IPS DF 6.9 (cell line): ENCODE results near the gene TMEM59.
"Not testable (repeated sequence)": the region's sequence is repeated elsewhere in the genome, so short reads cannot be mapped to it uniquely, and the experiment has no call there.

Experiments used
- DNase-seq: peaks from one replicate; pipeline ENCODE4 v3.0.0-alpha.2; 2013; ENCODE audit warnings: low read depth, low spot score
- H3K27ac ChIP-seq: one replicate; pipeline ENCODE4 v1.5.1; 2013; ENCODE audit warnings: low read length, control low read depth
- H3K27me3 ChIP-seq: 2 replicates; pipeline ENCODE4 v1.6.1; 2013; ENCODE audit warnings: mild to moderate bottlenecking, low read length; ENCODE audit not compliant: control insufficient read depth, insufficient read depth
- H3K36me3 ChIP-seq: 2 replicates; pipeline ENCODE4 v1.6.1; 2013; ENCODE audit warnings: low read length; ENCODE audit not compliant: control insufficient read depth, insufficient read depth
- H3K4me1 ChIP-seq: 2 replicates; pipeline ENCODE4 v1.6.1; 2013; ENCODE audit warnings: low read length; ENCODE audit not compliant: control insufficient read depth, insufficient read depth
- H3K4me3 ChIP-seq: 2 replicates; pipeline ENCODE4 v1.5.1; 2013; ENCODE audit warnings: mild to moderate bottlenecking, low read length
- H3K9me3 ChIP-seq: 2 replicates; pipeline ENCODE4 v1.6.1; 2013; ENCODE audit warnings: low read length, inconsistent platforms; ENCODE audit not compliant: control insufficient read depth, insufficient read depth
- WGBS: extraction: QIAGEN DNeasy Blood & Tissue Kit; methylation state at CpG from one replicate; pipeline ENCODE4 v1.1.7; 2013; ENCODE audit warnings: mixed read lengths, missing lambda C conversion rate; ENCODE audit not compliant: insufficient read length, insufficient coverage; 5-methylcytosine and 5-hydroxymethylcytosine counted together

TMEM59 gene

DNA sequence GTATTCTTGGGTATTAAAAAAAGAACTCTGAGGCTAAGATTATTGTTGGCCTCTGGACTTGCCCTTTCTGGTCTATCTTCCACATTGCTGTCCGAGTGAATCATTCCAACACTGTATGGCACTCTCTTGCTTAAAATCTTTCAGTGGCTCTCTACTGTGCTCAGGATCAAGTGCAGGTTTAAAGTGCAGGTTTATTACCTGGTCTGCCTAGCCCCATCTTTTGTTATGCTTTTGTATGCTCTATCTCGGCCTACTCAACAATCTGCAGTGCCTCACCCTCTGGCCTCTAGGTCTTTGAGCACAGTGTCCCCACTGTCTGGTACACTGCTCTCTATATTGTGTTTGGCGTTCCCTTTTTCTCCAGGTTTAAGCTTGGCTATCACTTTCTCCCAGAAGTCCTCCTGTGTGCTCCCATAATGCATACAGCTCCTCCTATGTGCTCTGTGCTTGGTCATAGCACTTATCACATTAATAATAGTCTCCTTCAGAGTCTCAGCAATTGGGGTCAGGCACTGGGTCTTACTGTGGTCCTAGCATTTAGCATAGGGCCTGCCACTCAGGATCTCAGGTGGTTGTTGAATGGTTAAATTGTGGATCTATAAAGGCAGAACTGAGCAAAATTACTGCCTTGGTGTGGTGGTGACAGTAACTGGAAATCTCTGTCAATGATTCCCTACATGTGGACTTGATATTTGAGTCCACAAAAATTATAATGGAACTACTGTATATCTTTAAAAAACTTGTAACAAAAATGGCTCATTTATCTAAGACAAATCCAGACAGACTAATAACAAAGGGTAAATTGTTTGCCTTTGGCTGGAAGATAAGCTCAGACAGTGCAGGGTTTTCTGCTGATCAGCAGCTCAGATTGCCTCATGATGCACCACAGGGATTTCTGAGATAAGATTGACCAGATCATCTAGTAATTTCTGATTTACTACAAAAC is 24.4 kb downstream of the TMEM59 start:
- Histone ChIP-seq H3K9me3 (no peaks in the 10 kb centered on the region), H3K4me3 (no peak overlapping the region), H3K27ac (no peak overlapping the region), H3K4me1 (no peaks in the 10 kb centered on the region), H3K27me3 (no peaks in the 10 kb centered on the region), H3K36me3 (no peaks in the 10 kb centered on the region)
- no CpG with 5 or more reads among the region's 3 CpGs for WGBS
- DNase-seq: no peak

DNA sequence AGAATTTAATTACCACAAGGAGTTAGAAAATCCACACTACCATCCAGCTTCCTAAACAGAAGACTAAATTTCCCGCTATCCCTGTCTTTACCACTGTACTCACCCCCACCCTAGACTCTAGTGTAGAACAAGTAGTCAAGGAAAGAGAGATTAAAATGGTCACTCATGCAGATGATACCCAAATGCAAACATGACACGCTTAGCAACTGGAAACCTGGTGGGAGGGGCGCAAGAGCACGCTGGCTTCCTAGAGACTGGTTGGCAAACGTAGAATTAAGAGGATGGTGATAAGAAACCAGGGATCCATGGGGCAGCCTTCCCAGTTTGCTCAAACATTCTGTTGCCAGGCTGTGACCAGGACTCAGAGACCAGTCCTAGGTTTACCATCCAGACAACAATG is 25.2 kb downstream of the TMEM59 start:
- no peaks in the 10 kb centered on the region for H3K9me3 ChIP-seq
- no peaks in the 10 kb centered on the region for H3K36me3 ChIP-seq
- H3K4me3 ChIP-seq: no peak overlapping the region
- DNase-seq: no peak
- no peaks in the 10 kb centered on the region for H3K27me3 ChIP-seq
- H3K27ac ChIP-seq: no peak overlapping the region
- no CpG with 5 or more reads among the region's 5 CpGs for WGBS
- no peaks in the 10 kb centered on the region for H3K4me1 ChIP-seq

DNA sequence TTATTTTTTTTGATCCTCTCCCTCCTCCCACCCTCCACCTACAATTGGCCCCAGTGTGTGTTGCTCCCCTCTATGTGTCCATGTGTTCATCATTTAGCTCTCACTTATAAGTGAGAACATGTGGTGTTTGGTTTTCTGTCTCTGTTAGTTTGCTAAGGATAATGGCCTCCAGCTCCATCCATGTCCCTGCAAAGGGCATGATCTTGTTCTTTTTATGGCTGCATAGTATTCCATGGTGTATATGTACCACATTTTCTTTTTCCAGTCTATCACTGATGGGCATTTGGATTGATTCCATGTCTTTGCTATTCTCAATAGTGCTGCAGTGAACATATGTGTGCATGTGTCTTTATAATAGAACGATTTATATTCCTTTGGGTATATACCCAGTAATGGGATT is 28.2 kb downstream of the TMEM59 start:
- not testable (repeated sequence) for H3K36me3 ChIP-seq, DNase-seq, H3K9me3 ChIP-seq, H3K27me3 ChIP-seq, H3K4me3 ChIP-seq, H3K4me1 ChIP-seq, H3K27ac ChIP-seq
- no CpG with 5 or more reads among the region's 1 CpG for WGBS

DNA sequence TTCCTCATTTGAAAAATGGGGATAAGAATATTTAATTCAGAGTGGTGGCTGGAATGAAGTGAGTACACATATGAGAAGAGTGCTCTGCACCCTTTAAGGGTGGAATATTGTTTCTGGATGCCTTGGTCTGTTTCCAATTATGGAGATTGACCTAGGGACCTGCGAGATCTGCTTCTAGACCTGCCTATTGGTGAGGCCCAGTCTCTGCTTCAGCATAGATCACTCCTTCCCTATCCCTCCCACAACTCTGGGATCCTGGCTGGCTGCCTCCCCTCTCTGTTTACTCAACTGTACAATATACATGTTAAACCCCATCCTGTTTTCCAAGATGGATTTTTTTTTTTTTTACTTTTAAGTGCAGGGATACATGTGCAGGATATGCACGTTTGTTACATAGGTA is 28.6 kb downstream of the TMEM59 start:
- no CpG with 5 or more reads among the region's 2 CpGs for WGBS
- DNase-seq: no peak

DNA sequence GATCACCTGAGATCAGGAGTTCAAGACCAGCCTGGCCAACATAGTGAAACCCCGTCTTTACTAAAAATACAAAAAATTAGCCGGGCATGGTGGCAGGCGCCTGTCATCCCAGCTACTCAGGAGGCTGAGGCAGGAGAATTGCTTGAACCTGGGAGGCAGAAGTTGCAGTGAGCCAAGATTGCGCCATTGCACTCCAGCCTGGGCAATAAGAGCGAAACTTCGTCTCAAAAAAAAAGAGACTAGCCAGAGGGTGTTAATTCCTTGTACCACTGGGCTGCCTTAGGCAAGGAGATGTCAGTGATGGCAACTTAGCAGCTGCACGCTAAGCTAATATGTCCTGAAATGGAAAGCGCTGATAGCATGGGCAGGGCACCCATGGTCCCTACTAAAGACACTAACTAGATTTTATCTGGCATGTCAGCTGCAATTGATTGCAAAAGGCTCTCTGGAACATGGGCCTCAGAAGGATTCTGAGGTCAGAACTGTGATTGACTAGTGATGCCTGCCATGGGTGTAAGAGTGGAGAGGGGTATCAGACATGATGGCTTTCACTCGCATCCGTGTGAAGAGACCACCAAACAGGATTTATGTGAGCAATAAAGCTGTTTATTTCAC is 33.3 kb downstream of the TMEM59 start:
- not testable (repeated sequence) for H3K4me1 ChIP-seq, H3K9me3 ChIP-seq, H3K27me3 ChIP-seq, H3K36me3 ChIP-seq, H3K27ac ChIP-seq, H3K4me3 ChIP-seq, DNase-seq
- WGBS: no CpG with 5 or more reads among the region's 10 CpGs

More for the DNA sequence above, 28.6 kb downstream of the TMEM59 start:
- H3K27me3 ChIP-seq: no peaks in the 10 kb centered on the region
- H3K4me3 ChIP-seq: no peak overlapping the region
- H3K27ac ChIP-seq: no peak overlapping the region
- no peaks in the 10 kb centered on the region for H3K36me3 ChIP-seq
- H3K4me1 ChIP-seq: no peaks in the 10 kb centered on the region
- H3K9me3 ChIP-seq: no peaks in the 10 kb centered on the region

DNA sequence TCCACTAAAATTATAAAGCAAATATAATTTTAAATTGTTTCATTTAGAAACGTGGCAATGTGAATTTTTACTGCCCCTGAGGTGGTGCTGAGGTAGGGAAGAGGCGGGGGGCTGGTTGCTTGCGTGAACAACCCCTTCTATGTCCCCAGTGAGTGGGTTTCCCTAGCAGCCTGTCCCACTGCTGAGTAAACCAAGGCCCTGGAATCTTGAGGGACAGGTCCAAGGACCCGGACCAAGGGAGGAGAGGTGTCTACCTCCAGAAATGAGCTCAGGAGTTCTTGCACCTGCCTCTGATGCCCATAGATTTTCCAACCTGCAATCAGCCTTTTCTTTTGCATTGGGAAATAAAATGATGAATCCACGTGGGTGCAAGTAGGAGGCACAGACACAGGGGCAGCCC is 34.4 kb downstream of the TMEM59 start:
- Histone ChIP-seq H3K36me3 (no peaks in the 10 kb centered on the region), H3K27me3 (no peaks in the 10 kb centered on the region), H3K9me3 (no peaks in the 10 kb centered on the region), H3K4me3 (no peak overlapping the region), H3K27ac (no peak overlapping the region), H3K4me1 (no peaks in the 10 kb centered on the region)
- no peak for DNase-seq
- WGBS: no CpG with 5 or more reads among the region's 5 CpGs

DNA sequence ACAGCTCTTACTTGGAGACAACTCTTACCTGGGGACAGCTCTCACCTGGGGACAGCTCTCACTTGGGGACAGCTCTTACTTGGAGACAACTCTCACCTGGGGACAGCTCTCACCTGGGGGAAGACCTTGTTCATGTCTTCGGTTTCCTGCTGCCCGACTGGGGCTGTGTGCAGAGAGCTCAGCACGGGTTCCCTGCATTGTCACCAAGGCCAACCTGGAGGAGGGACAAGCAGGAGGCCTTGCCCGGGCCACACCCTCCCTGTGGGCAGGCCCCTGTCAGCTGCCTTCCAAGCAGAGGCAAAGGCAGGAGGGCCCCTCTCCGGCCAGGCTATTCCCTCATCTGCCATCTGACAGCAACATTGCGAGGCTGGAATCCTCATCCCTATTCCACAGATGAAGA is 35.0 kb downstream of the TMEM59 start, which contains the start of gene LDLRAD1:
TSS of gene LDLRAD1 (minus strand) at position 208 of the 400 bp plus-strand sequence. CDS start at position 134, 74 bp downstream.
- no peak within 1 kb of the TSS for H3K27ac ChIP-seq
- no peak within 1 kb of the TSS for H3K4me3 ChIP-seq
- no peaks in the 10 kb centered on the region for H3K4me1 ChIP-seq
- no peaks in the 10 kb centered on the region for H3K27me3 ChIP-seq
- H3K9me3 ChIP-seq: no peaks in the 10 kb centered on the region
- no peaks in the 10 kb centered on the region for H3K36me3 ChIP-seq
- DNase-seq: no peak
- WGBS: no CpG with 5 or more reads among the region's 6 CpGs

DNA sequence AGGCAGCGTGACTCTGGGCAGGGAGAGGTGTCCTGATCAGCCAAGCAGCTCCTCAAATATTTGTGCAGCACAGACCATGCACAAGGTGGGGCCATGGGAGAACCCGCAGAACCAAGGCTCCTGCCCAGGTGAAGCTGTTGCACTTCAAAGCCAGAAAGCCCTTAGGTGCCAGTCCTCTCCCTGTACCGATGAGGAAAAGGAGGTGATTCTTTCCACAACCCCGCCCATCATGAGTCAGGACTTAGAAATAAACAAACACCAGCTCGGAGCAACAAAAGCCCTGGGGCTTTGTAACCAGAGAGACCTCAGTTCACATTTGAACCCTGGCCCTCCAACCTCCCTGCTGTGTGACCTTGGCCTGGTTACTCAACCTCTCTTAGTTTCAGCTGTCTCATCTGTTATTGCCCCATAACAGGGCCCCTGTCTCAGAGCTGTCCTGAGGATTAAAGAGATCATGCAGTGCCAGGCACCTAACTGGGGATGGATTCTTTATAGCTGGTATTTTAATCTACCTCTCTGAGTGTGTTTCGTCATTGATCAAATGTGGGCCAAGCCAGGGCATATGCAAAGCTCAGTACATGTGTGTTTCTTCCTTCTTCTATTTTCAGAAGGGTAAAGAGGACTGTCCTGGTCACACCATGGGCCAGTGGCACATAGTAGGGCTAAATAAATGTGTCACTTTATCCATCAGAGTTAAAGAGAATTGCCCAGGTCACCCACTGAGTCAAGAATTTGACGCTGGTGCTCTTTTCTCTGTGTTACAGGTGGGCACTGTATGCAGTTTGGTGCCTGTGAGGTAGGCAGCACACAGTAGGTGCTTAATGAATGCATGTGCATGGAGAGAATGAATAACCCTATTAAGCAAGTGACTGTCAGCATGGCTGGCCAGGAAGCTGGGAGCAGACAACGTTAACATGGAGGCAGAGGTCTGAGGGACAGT is 36.4 kb downstream of the TMEM59 start:
- Histone ChIP-seq H3K4me1 (no peaks in the 10 kb centered on the region), H3K27me3 (no peaks in the 10 kb centered on the region), H3K9me3 (no peaks in the 10 kb centered on the region), H3K4me3 (no peak overlapping the region), H3K27ac (no peak overlapping the region), H3K36me3 (no peaks in the 10 kb centered on the region)
- no CpG with 5 or more reads among the region's 8 CpGs for WGBS
- no peak for DNase-seq

DNA sequence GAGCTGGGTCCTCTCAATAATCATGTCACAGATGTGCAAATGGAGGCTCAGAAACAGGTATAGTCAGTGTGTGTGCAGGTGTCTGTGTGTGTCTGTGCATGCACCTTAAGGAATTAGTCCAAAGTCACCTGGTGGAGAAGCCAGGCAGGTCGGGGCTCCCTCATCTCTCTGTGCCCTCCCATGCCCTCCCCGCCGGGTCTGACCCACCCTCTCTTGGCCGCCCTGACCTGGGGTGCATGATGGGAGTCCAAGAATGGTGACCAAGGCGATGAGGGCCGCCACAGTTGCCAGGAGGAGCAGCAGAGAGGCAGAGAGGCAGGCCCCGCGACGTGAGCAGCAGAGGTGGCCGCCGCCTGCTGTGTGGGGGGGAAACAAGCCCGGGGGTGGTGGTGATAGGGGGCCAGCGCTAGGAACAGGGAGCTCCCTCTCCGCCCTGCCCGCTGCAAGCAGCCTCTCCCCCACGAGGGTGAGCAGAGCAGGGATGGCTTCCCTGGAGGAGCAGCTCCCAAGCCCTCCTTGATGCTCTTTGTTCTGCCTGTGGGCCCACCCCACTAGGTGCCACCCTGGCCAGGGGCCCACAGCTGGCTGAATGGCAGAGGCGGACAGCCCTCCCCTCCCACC is 38.9 kb downstream of the TMEM59 start:
- Histone ChIP-seq H3K36me3 (no peaks in the 10 kb centered on the region), H3K9me3 (no peaks in the 10 kb centered on the region), H3K4me1 (no peaks in the 10 kb centered on the region), H3K27me3 (no peaks in the 10 kb centered on the region), H3K4me3 (no peak overlapping the region), H3K27ac (no peak overlapping the region)
- DNase-seq: no peak
- no CpG with 5 or more reads among the region's 17 CpGs for WGBS
